ENCODE measurements around the gene S100A4. TPM values are rescaled to one million over a fixed set of nuclear protein-coding genes. Genes with fewer than 3 reads are reported as not detected.

S100A4 gene
- polyA plus RNA-seq, 1 donor = 188 TPM

- DNase-seq (ENCODE audit: low read depth) = no peak
Observed at GRCh38 chr1:153547560-153548551, 2.2 kb upstream of the S100A4 start.

GRCh38 chr1:153546796-153547559, 1.4 kb upstream of the S100A4 start:
- no peak for DNase-seq (ENCODE audit: low read depth)

GRCh38 chr1:153546371-153546770, 765 bp upstream of the S100A4 start:
- no peak for DNase-seq (ENCODE audit: low read depth)

GRCh38 chr1:153544453-153545066, 1.0 kb downstream of the S100A4 start:
- DNase-seq (ENCODE audit: low read depth) = no peak

- no peak for DNase-seq (ENCODE audit: low read depth)
Observed at GRCh38 chr1:153543736-153544135, 1.9 kb downstream of the S100A4 start.

- no peak for DNase-seq (ENCODE audit: low read depth)
Observed at GRCh38 chr1:153542956-153543711, 2.5 kb downstream of the S100A4 start.

- DNase-seq (ENCODE audit: low read depth) = no peak
Observed at GRCh38 chr1:153541641-153542590, 3.7 kb downstream of the S100A4 start.

GRCh38 chr1:153540394-153541361, 4.9 kb downstream of the S100A4 start, which contains the start of gene S100A5:
TSS of gene S100A5 (minus strand) at chr1:153540934. CDS start at chr1:153540191, 743 bp downstream.
- DNase-seq (ENCODE audit: low read depth) = no peak

- no peak for DNase-seq (ENCODE audit: low read depth)
Observed at GRCh38 chr1:153539395-153540093, 6.1 kb downstream of the S100A4 start.

GRCh38 chr1:153538315-153538821, 7.2 kb downstream of the S100A4 start:
- no peak for DNase-seq (ENCODE audit: low read depth)

- no peak for DNase-seq (ENCODE audit: low read depth)
Observed at GRCh38 chr1:153537376-153537730, 8.3 kb downstream of the S100A4 start.

GRCh38 chr1:153536671-153537375, 8.8 kb downstream of the S100A4 start:
- DNase-seq (ENCODE audit: low read depth) = no peak

GRCh38 chr1:153536012-153536670, 9.5 kb downstream of the S100A4 start:
- DNase-seq (ENCODE audit: low read depth) = no peak

GRCh38 chr1:153535242-153536011, 10.2 kb downstream of the S100A4 start, which contains the start of gene S100A6:
TSS of gene S100A6 (minus strand) at chr1:153535991. CDS start at chr1:153535339, 652 bp downstream.
- DNase-seq (ENCODE audit: low read depth) = no peak

- no peak for DNase-seq (ENCODE audit: low read depth)
Observed at GRCh38 chr1:153534925-153535241, 10.7 kb downstream of the S100A4 start.

GRCh38 chr1:153534226-153534924, 11.2 kb downstream of the S100A4 start:
- no peak for DNase-seq (ENCODE audit: low read depth)

Measured in forelimb muscle (tissue), 1 donor.